ENCODE data around the gene RALGPS1. TPM values are rescaled to one million over a fixed set of nuclear protein-coding genes. Genes with fewer than 3 reads are reported as not detected.

The RALGPS1 gene
- total RNA-seq, 1 donor from 2014 or later: 15.2 TPM

DNA sequence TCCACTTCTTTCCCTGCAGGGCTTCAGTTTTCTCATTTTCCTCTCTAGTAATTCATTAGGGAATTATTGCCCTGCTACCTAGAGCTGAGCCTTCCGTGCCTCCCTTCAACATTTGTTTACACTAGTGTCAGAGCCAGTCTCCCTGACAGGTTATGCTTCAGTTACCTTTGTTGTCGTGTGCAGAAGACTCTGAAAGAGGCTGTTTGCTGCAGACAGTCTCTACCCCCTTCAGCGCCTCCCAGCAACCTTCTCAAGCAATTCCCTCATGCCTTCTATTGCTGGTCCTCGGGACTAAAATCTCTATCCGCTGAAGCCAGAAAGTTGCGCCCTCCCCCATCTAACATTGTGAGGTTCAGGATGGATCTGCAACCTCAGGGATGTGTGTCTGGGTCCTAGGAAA lies 12.8 kb downstream of the RALGPS1 start:
- Histone ChIP-seq H3K27me3 (no peaks in the 10 kb centered on the region), H3K4me3 (no peak overlapping the region), H3K4me1 (no peaks in the 10 kb centered on the region), H3K27ac (no peak overlapping the region), H3K36me3 (no peaks in the 10 kb centered on the region), H3K9me3 (no peaks in the 10 kb centered on the region)
- intact Hi-C loops (cut with DNase I): no loop called here
- TF ChIP-seq POLR2AphosphoS5 (IDR thresholded peaks at IDR 0.05; ENCODE audit: insufficient read depth in 1 of 2, low read depth in 1 of 2) (no peak), POLR2A (IDR thresholded peaks at IDR 0.05) (no peak)
- TF ChIP-seq, protein P1, sequence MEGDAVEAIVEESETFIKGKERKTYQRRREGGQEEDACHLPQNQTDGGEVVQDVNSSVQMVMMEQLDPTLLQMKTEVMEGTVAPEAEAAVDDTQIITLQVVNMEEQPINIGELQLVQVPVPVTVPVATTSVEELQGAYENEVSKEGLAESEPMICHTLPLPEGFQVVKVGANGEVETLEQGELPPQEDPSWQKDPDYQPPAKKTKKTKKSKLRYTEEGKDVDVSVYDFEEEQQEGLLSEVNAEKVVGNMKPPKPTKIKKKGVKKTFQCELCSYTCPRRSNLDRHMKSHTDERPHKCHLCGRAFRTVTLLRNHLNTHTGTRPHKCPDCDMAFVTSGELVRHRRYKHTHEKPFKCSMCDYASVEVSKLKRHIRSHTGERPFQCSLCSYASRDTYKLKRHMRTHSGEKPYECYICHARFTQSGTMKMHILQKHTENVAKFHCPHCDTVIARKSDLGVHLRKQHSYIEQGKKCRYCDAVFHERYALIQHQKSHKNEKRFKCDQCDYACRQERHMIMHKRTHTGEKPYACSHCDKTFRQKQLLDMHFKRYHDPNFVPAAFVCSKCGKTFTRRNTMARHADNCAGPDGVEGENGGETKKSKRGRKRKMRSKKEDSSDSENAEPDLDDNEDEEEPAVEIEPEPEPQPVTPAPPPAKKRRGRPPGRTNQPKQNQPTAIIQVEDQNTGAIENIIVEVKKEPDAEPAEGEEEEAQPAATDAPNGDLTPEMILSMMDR (IDR thresholded peaks at IDR 0.05): no peak
- DNase-seq (ENCODE audit: extremely low spot score in 2 of 2): no peak

- intact Hi-C loops (cut with DNase I): no loop called here
These were observed 18.3 kb downstream of the RALGPS1 start for GRCh38 chr9:126932871-126933321.

GRCh38 chr9:126933334-126933980 lies 18.9 kb downstream of the RALGPS1 start:
- Histone ChIP-seq H3K4me1 (no peaks in the 10 kb centered on the region), H3K27me3 (no peaks in the 10 kb centered on the region), H3K27ac (no peak overlapping the region), H3K9me3 (no peaks in the 10 kb centered on the region), H3K4me3 (no peak overlapping the region), H3K36me3 (no peaks in the 10 kb centered on the region)
- TF ChIP-seq, protein P1 (IDR thresholded peaks at IDR 0.05): no peak
- TF ChIP-seq POLR2A (IDR thresholded peaks at IDR 0.05) (no peak), POLR2AphosphoS5 (IDR thresholded peaks at IDR 0.05; ENCODE audit: insufficient read depth in 1 of 2, low read depth in 1 of 2) (no peak)
- intact Hi-C loops (cut with DNase I): no loop called here
- no peak for DNase-seq (ENCODE audit: extremely low spot score in 2 of 2)

More at GRCh38 chr9:126932871-126933321, 18.3 kb downstream of the RALGPS1 start:
- H3K4me1 ChIP-seq: no peaks in the 10 kb centered on the region
- H3K9me3 ChIP-seq: no peaks in the 10 kb centered on the region
- no peak for DNase-seq (ENCODE audit: extremely low spot score in 2 of 2)
- H3K27ac ChIP-seq: no peak overlapping the region
- no peaks in the 10 kb centered on the region for H3K36me3 ChIP-seq
- no peaks in the 10 kb centered on the region for H3K27me3 ChIP-seq
- TF ChIP-seq POLR2AphosphoS5 (IDR thresholded peaks at IDR 0.05; ENCODE audit: insufficient read depth in 1 of 2, low read depth in 1 of 2) (no peak), POLR2A (IDR thresholded peaks at IDR 0.05) (no peak)
- TF ChIP-seq, protein P1 (IDR thresholded peaks at IDR 0.05): no peak
- H3K4me3 ChIP-seq: no peak overlapping the region

GRCh38 chr9:126934441-126934840 lies 19.9 kb downstream of the RALGPS1 start:
- H3K27ac ChIP-seq: no peak overlapping the region
- TF ChIP-seq POLR2A (IDR thresholded peaks at IDR 0.05) (no peak), POLR2AphosphoS5 (IDR thresholded peaks at IDR 0.05; ENCODE audit: insufficient read depth in 1 of 2, low read depth in 1 of 2) (no peak)
- TF ChIP-seq, protein P1 (IDR thresholded peaks at IDR 0.05): no peak
- H3K27me3 ChIP-seq: no peaks in the 10 kb centered on the region
- intact Hi-C loops (cut with DNase I): no loop called here
- H3K9me3 ChIP-seq: no peaks in the 10 kb centered on the region
- DNase-seq (ENCODE audit: extremely low spot score in 2 of 2): no peak
- no peak overlapping the region for H3K4me3 ChIP-seq
- H3K36me3 ChIP-seq: no peaks in the 10 kb centered on the region
- H3K4me1 ChIP-seq: no peaks in the 10 kb centered on the region

- intact Hi-C loops (cut with DNase I): no loop called here
- no peak for DNase-seq (ENCODE audit: extremely low spot score in 2 of 2)
- no peaks in the 10 kb centered on the region for H3K9me3 ChIP-seq
- TF ChIP-seq POLR2A (IDR thresholded peaks at IDR 0.05) (no peak), POLR2AphosphoS5 (IDR thresholded peaks at IDR 0.05; ENCODE audit: insufficient read depth in 1 of 2, low read depth in 1 of 2) (no peak)
- TF ChIP-seq, protein P1 (IDR thresholded peaks at IDR 0.05): no peak
- no peak overlapping the region for H3K4me3 ChIP-seq
- H3K4me1 ChIP-seq: no peaks in the 10 kb centered on the region
- no peaks in the 10 kb centered on the region for H3K36me3 ChIP-seq
- no peaks in the 10 kb centered on the region for H3K27me3 ChIP-seq
- no peak overlapping the region for H3K27ac ChIP-seq
These were observed 21.0 kb downstream of the RALGPS1 start for GRCh38 chr9:126935630-126936029.

Data from vagina (tissue), 2 donors.